ENCODE results near the gene DOCK4.

DNA sequence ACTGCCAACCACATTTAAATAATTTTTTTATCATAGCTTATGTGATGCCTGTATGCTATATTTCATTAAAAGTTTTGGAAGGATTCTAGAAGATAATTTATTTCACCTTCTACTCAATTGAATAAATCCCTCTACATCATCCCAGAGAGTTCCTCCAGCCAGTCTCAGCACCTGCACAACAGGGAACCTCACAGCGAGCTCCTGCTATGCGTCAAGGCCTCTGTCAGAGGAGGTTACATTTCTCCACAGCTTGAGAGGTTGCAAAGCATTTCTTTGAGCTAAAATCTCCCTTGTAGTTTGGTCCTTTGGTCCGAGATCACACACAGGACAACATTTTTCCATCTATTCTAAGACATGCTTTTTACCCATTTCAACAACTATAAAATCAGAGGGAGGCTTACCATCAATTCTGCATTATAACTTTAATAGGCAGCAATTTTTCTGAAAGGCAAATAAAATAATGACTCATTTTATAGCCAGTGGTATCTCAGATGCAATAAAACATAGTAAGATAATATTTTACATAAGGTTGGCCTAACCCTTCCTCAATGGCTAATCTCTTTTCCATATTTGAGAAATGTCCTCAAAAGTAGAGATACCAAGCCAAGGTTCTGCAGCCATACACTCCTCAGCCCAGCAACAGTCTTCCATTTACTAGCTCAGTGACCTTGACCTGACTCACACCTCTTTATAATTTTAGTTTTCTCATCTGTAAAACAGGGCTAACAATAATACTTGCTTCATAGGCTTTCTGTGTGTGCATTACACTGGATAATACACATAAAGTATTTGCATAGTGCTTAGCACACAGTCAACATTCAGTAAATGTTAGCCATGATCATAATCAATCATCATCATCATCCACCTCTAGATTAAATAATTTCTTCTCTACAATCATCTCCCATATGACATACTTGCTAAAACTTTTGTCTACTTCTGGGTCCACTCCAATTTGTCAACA lies 68.8 kb downstream of the DOCK4 start:
- no peak for TF ChIP-seq RAD21 (conservative IDR thresholded peaks at IDR 0.05 in 1 of 2, IDR thresholded peaks at IDR 0.05 in 1 of 2)
- TF ChIP-seq JUNB (IDR thresholded peaks at IDR 0.05), result no peak
- TF ChIP-seq EP300 (IDR thresholded peaks at IDR 0.05), result no peak
- TF ChIP-seq, protein P1, sequence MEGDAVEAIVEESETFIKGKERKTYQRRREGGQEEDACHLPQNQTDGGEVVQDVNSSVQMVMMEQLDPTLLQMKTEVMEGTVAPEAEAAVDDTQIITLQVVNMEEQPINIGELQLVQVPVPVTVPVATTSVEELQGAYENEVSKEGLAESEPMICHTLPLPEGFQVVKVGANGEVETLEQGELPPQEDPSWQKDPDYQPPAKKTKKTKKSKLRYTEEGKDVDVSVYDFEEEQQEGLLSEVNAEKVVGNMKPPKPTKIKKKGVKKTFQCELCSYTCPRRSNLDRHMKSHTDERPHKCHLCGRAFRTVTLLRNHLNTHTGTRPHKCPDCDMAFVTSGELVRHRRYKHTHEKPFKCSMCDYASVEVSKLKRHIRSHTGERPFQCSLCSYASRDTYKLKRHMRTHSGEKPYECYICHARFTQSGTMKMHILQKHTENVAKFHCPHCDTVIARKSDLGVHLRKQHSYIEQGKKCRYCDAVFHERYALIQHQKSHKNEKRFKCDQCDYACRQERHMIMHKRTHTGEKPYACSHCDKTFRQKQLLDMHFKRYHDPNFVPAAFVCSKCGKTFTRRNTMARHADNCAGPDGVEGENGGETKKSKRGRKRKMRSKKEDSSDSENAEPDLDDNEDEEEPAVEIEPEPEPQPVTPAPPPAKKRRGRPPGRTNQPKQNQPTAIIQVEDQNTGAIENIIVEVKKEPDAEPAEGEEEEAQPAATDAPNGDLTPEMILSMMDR (IDR thresholded peaks at IDR 0.05), result no peak
- TF ChIP-seq CEBPB (IDR thresholded peaks at IDR 0.05), result no peak
- no peak for TF ChIP-seq CBX2 (IDR thresholded peaks at IDR 0.05; ENCODE audit: borderline replicate concordance, low read depth)
- TF ChIP-seq, protein P2, sequence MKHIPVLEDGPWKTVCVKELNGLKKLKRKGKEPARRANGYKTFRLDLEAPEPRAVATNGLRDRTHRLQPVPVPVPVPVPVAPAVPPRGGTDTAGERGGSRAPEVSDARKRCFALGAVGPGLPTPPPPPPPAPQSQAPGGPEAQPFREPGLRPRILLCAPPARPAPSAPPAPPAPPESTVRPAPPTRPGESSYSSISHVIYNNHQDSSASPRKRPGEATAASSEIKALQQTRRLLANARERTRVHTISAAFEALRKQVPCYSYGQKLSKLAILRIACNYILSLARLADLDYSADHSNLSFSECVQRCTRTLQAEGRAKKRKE (CRISPR knock-in tag; IDR thresholded peaks at IDR 0.05; ENCODE audit: low read depth), result no peak
- no peak for TF ChIP-seq SMC3 (IDR thresholded peaks at IDR 0.05)
- TF ChIP-seq HDAC2 (IDR thresholded peaks at IDR 0.05), result no peak
- no peak for TF ChIP-seq SREBF2 (IDR thresholded peaks at IDR 0.05)
- TF ChIP-seq, protein P3, sequence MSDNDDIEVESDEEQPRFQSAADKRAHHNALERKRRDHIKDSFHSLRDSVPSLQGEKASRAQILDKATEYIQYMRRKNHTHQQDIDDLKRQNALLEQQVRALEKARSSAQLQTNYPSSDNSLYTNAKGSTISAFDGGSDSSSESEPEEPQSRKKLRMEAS (IDR thresholded peaks at IDR 0.05), result no peak
